GM19468 (cell line): ENCODE results near the gene FAM184B.
A peak's percentile ranks its signal among the peaks of the same experiment; 100 is the strongest.

Source experiments
- ATAC-seq: cut with Tn5 transposase; IDR thresholded peaks from one replicate; pipeline ENCODE4 v1.9.1; 2021; ENCODE audit warnings: mild to moderate bottlenecking, moderate library complexity, moderate number of reproducible peaks; ENCODE audit not compliant: unreplicated experiment; ENCODE audit errors: extremely low read depth

The FAM184B gene

GRCh38 chr4:17595471-17596005 lies 185.9 kb downstream of the FAM184B start:
- ATAC-seq, result peak; percentile 93

GRCh38 chr4:17589355-17589754 lies 192.1 kb downstream of the FAM184B start:
- no peak for ATAC-seq

- ATAC-seq, result no peak
These were observed 194.2 kb downstream of the FAM184B start for GRCh38 chr4:17587094-17587822.

GRCh38 chr4:17584521-17585213 lies 196.8 kb downstream of the FAM184B start:
- ATAC-seq, result no peak

- no peak for ATAC-seq
These were observed 197.5 kb downstream of the FAM184B start for GRCh38 chr4:17583941-17584340.

GRCh38 chr4:17583276-17583675 lies 198.1 kb downstream of the FAM184B start:
- no peak for ATAC-seq

GRCh38 chr4:17580969-17581368 lies 200.5 kb downstream of the FAM184B start:
- ATAC-seq, result no peak
